SU-DHL-6 (cell line): ENCODE data around the gene C2orf72.

ENCODE experiments used
- CTCF ChIP-seq: fragments of 200-600 bp; sonication (generic); IDR thresholded peaks from one replicate; pipeline ENCODE4 v1.5.1; 2017; ENCODE audit warnings: antibody characterized with exemption, mild to moderate bottlenecking, low read length, moderate library complexity; ENCODE audit not compliant: insufficient read depth, poor library complexity, severe bottlenecking
- EZH2phosphoT487 ChIP-seq: fragments of 200-600 bp; sonication (generic), shearing (Covaris generic); conservative IDR thresholded peaks from 2 replicates; pipeline ENCODE4 v1.6.1; 2018; ENCODE audit warnings: mild to moderate bottlenecking, antibody characterized with exemption, low read length, moderate library complexity, mixed read lengths

DNA sequence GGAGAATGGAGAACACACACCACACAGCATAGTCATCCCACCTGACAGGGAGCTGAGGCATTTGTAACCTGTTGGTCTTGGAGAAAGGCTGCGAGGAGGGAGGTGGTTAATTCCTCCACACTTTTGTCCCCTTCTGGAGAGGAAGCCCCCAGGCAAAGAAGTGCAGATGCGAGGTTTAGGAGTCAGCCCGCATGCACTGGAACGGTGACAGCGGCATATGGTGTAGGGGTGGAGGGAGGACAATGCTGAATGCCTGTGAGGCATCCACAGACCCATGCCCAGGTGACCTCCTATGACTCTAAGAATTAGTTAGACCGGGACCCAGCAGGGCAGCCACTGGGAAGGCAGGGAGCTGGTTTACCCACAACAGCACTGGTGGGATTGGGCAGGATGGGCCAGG, 29.2 kb upstream of the C2orf72 start:
- no peak for TF ChIP-seq CTCF
- no peak for TF ChIP-seq EZH2phosphoT487
